NCI-H460 (cell line): ENCODE measurements around the gene DGCR2. TPM values are rescaled to one million over a fixed set of nuclear protein-coding genes. Genes with fewer than 3 reads are reported as not detected.

Source experiments
- DNase-seq: peaks from one replicate; pipeline ENCODE4 v3.0.0-alpha.2; 2016; ENCODE audit warnings: low read depth; ENCODE audit errors: extremely low read depth
- total RNA-seq: library from RNA; depleted of rRNA; stranded (reverse); fragments of >200 nt; shearing (Covaris generic); gene quantifications from 2 replicates; pipeline ENCODE4 v1.2.3, GENCODE V29; 2014

The DGCR2 gene
- total RNA-seq, 1 experiment from 2014 or later: 15.0 TPM

DNA sequence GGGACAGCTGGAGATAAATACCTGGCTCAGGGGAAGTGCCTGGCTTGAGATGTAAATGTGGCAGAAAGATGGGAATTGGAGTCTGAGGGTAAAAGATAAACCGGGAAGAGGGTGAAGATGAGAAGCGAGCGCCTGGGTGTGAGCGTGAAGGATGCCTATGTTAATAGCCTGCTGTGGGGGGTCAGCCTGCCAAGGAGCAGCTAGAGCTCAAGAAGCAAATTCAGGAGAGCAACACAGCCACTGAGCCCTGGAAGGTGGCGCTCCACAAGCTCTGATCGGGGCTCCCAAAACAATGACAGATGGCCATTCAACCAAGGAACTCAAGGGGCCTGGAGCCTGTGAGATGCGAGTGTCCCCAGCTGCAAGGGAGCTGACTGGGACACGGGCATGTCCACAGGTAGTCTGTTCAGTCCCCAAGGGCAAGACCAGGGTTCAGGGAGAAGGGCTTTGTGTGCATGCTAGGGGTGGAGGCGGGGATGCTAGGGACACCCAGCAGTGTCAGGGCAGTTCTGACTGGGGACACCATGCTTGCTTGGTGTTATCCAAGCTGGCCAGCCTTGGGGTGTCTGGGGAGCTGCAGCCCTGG, 25.1 kb upstream of the DGCR2 start:
- DNase-seq: no peak

- DNase-seq: no peak
Observed at GRCh38 chr22:19146215-19146968, 24.2 kb upstream of the DGCR2 start.

DNA sequence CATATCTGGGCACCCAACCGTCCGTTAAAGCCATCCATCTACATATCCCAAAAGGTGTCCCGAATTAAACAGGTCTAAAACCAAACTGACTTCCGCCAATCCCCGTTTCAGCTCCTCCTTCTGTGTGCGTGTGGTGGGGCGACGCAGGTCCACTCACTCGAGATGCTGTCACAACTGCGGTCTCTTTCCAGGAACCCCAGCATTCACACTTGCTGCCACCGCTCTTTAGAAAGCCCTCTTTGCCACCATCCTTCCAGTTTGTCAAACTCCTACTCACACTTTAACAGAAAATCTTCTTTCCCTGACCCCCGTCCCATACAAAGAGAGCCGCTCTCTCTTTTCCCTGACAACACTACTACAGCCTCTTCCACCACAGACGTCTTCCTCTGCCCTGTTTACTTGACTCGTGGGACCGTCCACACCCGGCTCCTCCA, 21.8 kb upstream of the DGCR2 start:
- DNase-seq: no peak

DNA sequence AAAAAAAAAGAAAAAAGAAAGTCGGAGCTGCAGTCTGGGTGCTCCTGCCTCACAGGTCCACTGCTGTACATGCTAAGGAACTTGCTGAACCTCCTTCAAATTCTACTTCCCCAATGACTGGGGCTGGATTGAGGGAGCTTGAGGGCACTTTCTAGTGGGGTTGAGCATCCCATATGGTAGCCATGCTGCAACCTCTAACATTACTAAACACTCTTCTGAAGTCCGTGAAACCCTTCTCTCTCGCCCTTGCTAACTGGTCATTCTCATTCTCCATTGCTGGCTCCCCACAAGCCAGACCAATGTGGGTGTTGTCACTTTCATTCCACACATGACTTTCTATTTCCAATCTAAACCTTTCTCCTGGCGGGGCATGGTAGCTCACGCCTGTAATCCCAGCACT, 21.0 kb upstream of the DGCR2 start:
- no peak for DNase-seq

- no peak for DNase-seq
Observed at GRCh38 chr22:19142394-19142793, 20.2 kb upstream of the DGCR2 start.

- DNase-seq: no peak
Observed at GRCh38 chr22:19139974-19140373, 17.8 kb upstream of the DGCR2 start.

DNA sequence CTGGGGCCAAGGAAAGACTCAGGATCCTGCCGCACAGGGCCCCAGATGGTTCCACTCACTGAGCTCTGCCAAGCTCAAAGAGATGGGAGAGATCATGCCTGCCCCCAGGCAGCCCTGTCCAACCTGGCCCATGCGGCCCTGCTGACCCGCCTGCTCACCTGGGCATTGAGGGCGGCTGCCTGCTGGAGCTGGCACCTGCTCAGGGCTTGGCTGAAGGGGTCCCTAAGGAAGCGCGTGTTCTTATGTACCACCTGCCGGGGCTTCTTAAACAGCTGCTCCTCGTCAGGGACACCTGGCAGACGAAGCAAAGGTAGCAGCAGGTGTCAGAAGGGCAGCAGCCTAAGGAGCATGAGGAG, 16.8 kb upstream of the DGCR2 start:
- DNase-seq: no peak

DNA sequence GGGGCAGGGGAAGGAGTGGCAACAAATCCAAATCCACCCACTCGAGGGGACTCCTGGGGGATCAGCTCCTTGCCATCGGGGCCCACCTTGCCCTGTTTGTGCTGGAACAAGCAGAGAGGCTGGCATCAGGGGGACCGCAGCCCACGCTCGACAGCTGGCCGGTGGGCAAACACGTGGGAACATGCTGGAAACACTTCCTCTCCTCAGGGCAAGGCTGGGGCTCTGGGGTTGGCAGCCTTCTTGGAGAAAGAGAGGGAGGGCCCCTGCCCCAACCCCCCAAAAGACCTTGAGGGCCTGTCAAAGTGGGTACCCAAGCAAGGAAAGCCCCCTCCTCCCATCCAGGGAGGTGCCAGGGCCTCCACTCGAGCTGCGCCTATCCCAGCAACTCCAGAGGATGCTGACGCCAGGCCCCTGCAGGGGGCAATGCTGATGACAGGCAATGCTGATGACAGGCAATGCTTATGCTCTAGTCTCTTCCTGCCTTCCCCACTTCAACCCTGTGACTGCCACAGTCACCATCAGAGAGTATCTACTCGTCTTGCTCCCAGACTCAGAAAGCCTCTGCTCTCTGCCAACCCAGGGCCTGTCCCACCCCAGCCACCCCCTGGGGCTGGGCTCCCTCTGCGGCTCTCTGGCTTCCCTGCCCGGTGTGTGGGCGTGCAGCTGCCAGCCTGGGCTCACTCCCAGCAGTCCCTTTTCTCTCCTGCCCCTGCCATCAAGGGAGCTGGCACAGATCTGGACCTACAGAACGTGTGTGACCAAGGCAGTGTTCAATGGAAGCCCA, 16.2 kb upstream of the DGCR2 start:
- no peak for DNase-seq

- no peak for DNase-seq
Observed at GRCh38 chr22:19137384-19138216, 15.4 kb upstream of the DGCR2 start.

GRCh38 chr22:19136915-19137314, 14.7 kb upstream of the DGCR2 start:
- no peak for DNase-seq

DNA sequence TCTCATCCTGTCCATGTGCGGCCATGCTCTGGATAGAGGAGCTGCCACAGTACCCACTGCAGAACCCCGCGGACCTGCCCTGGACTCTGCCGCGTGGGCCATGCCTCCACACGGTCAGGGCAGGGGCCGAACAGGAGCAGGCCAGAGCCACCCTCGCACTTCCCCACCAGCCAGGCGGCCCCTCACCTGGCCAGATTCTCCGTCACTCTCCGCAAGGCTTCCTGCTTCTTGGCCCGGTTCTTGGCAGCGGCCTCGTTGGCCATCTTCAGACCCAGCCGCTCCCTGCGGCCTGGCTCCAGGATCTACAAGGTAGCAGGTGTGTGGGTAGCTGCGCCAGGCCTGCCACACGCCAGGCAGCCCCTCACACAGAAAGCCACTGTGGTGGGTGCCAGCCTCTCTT, 12.7 kb upstream of the DGCR2 start:
- DNase-seq: no peak

- no peak for DNase-seq
Observed at GRCh38 chr22:19134176-19134831, 12.1 kb upstream of the DGCR2 start.

DNA sequence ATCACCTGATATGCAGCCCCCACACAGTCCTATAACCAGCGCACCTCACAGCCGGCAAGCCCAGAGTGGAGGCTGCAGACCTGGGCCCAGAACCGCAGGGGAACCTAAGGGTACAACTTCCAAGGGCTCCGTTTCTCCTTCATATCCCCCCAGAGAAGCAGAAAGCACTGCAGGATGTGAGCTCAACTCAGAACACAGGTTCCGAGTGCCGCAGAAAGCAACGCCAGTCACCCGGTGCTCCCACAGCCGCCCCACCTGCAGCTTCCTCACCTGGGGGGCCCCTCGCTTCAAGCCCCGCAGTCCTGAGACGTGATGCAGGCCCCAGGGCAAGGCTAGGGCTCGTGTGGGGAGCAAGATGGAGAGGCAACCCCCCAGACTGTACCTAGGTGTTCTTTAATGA, 11.3 kb upstream of the DGCR2 start:
- DNase-seq: no peak

DNA sequence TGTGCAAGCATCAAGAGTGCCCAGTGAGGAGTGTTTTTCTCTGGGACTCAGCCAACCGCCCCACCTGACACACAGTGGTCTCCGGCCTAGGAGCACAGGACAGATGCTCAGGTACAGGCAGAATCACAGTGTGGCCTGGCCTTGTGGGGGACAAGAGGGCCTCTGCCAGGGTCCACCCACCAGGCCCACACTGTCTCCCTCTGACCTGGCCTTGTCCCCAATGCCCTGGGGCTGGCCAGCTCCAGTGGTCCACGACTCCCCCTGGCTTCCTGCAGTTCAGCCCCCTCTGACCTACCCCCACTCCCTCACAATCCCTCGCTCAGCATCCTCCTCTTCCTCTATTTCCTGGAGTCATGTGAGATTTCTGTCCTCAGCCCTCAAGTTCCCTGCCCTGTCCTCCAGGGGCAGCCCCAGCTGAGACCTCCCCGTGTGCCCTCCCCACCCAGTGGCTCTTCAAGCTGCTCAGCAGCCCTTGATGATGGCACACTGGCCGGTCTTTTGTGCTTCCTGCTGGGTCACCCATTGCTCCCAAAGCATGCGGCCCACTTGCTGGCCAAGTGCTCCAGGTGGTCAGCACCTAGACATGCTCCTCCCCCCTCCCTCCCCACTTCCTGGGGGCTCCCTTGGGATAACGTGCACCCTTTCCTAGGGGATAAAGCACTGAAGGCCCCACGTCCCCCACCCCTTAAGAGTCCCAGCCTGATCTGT, 10.6 kb upstream of the DGCR2 start:
- no peak for DNase-seq

DNA sequence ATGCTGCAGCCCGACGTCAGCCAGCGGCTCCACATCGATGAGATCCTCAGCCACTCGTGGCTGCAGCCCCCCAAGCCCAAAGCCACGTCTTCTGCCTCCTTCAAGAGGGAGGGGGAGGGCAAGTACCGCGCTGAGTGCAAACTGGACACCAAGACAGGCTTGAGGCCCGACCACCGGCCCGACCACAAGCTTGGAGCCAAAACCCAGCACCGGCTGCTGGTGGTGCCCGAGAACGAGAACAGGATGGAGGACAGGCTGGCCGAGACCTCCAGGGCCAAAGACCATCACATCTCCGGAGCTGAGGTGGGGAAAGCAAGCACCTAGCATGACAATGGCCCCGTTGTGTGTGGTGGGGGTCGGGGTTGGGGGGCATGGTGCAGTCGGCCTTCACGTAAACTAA, 9.9 kb upstream of the DGCR2 start:
- DNase-seq: no peak

DNA sequence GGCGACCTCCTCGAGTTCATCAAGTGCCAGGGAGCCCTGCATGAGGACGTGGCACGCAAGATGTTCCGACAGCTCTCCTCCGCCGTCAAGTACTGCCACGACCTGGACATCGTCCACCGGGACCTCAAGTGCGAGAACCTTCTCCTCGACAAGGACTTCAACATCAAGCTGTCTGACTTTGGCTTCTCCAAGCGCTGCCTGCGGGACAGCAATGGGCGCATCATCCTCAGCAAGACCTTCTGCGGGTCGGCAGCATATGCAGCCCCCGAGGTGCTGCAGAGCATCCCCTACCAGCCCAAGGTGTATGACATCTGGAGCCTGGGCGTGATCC, 9.4 kb upstream of the DGCR2 start:
- no peak for DNase-seq

- no peak for DNase-seq
Observed at GRCh38 chr22:19130959-19131684, 8.9 kb upstream of the DGCR2 start, which contains the start of gene TSSK2. TSSK2 (plus strand) TSS chr22:19131308; CDS start chr22:19131400, 92 bp downstream.

- no peak for DNase-seq
Observed at GRCh38 chr22:19129871-19130270, 7.7 kb upstream of the DGCR2 start.
